ENCODE results near the gene FYB1.

The FYB1 gene

GRCh38 chr5:39158127-39158593 is 61.2 kb downstream of the FYB1 start:
- DNase-seq, result no peak

GRCh38 chr5:39157701-39158100 is 61.7 kb downstream of the FYB1 start:
- no peak for DNase-seq

- no peak for DNase-seq
Measured at GRCh38 chr5:39156082-39156481, 63.3 kb downstream of the FYB1 start.

- no peak for DNase-seq
Measured at GRCh38 chr5:39151745-39152144, 67.6 kb downstream of the FYB1 start.

- DNase-seq, result no peak
Measured at GRCh38 chr5:39149966-39150365, 69.4 kb downstream of the FYB1 start.

GRCh38 chr5:39148983-39149534 is 70.3 kb downstream of the FYB1 start:
- DNase-seq, result peak in 1 of 2 experiments; percentile 16

GRCh38 chr5:39146831-39147540 is 72.4 kb downstream of the FYB1 start:
- DNase-seq, result no peak

GRCh38 chr5:39143151-39143860 is 76.1 kb downstream of the FYB1 start:
- no peak for DNase-seq

- no peak for DNase-seq
Measured at GRCh38 chr5:39140558-39141168, 78.7 kb downstream of the FYB1 start.

- DNase-seq, result peak in 1 of 2 experiments; percentile 15
Measured at GRCh38 chr5:39138892-39139291, 80.5 kb downstream of the FYB1 start.

- DNase-seq, result no peak
Measured at GRCh38 chr5:39137819-39138451, 81.4 kb downstream of the FYB1 start.

- no peak for DNase-seq
Measured at GRCh38 chr5:39137391-39137790, 82.0 kb downstream of the FYB1 start.

GRCh38 chr5:39132792-39133191 is 86.6 kb downstream of the FYB1 start:
- DNase-seq, result no peak

GRCh38 chr5:39132128-39132447 is 87.3 kb downstream of the FYB1 start:
- DNase-seq, result no peak

GRCh38 chr5:39131210-39132127 is 87.9 kb downstream of the FYB1 start:
- DNase-seq, result no peak

GRCh38 chr5:39130716-39131115 is 88.6 kb downstream of the FYB1 start:
- DNase-seq, result no peak

- no peak for DNase-seq
Measured at GRCh38 chr5:39121922-39122321, 97.4 kb downstream of the FYB1 start.

GRCh38 chr5:39121315-39121714 is 98.0 kb downstream of the FYB1 start:
- DNase-seq, result no peak

GRCh38 chr5:39120052-39120420 is 99.3 kb downstream of the FYB1 start:
- DNase-seq, result no peak

- DNase-seq, result no peak
Measured at GRCh38 chr5:39119404-39120051, 99.8 kb downstream of the FYB1 start.

- DNase-seq, result no peak
Measured at GRCh38 chr5:39118638-39119037, 100.7 kb downstream of the FYB1 start.

GRCh38 chr5:39117401-39117800 is 102.0 kb downstream of the FYB1 start:
- DNase-seq, result no peak

Measured in SW 1271 (cell line).